GM19099 (cell line): ENCODE measurements around the gene TMEM43.

Source experiments
- POLR2A ChIP-seq: IDR thresholded peaks from 3 replicates; pipeline ENCODE4 v1.6.1; 2011; ENCODE audit warnings: low read depth; ENCODE audit not compliant: insufficient read length; ENCODE audit errors: extremely low read depth

The TMEM43 gene

DNA sequence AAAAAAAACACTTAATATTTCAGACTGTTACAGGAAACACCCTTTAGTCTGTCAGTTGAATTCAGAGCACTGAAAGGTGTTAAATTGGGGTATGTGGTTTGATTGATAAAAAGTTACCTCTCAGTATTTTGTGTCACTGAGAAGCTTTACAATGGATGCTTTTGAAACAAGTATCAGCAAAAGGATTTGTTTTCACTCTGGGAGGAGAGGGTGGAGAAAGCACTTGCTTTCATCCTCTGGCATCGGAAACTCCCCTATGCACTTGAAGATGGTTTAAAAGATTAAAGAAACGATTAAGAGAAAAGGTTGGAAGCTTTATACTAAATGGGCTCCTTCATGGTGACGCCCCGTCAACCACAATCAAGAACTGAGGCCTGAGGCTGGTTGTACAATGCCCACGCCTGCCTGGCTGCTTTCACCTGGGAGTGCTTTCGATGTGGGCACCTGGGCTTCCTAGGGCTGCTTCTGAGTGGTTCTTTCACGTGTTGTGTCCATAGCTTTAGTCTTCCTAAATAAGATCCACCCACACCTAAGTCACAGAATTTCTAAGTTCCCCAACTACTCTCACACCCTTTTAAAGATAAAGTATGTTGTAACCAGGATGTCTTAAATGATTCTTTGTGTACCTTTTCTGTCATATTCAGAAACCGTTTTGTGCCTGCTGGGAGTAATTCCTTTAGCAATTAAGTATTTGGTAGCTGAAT lies 17.9 kb downstream of the TMEM43 start:
- no peak for TF ChIP-seq POLR2A

DNA sequence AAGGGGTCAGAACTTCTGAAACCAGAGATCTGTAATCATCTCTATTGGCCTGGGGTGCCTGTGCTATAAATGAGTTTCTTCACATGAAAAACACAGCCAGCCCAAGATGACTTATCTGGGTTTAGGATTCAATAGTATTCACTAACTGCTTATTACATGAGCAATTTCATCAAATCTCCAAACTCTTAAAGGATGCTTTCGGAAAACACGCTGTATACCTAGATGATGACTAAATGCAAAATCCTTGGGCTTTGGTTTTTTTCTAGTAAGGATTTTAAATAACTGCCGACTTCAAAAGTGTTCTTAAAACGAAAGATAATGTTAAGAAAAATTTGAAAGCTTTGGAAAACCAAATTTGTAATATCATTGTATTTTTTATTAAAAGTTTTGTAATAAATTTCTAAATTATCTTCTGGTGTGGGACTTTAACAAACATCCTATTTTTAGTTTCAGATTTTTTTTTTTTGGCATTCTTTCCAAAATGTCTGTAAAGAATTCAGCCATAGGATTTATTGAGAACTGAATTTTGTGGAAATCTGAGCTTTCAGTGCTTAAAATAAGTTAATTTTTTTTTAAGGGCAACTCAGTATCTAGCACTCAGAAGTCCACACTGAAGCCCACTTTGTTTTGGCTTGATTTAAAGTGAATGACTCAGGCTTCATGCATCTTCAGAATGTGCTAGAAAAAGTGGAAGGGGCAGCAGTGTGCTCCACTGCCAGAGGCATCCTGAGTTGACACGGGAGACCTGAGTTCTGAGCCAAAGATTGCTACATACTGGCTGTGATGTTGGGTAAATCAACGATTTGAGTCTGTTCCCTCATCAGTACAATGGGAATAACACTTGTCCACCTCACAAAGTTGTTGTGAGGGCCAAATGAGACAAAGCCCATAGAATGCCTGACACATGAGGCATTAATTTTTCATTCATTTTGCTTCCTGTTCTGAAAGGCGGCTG lies 18.7 kb downstream of the TMEM43 start:
- TF ChIP-seq POLR2A = no peak

DNA sequence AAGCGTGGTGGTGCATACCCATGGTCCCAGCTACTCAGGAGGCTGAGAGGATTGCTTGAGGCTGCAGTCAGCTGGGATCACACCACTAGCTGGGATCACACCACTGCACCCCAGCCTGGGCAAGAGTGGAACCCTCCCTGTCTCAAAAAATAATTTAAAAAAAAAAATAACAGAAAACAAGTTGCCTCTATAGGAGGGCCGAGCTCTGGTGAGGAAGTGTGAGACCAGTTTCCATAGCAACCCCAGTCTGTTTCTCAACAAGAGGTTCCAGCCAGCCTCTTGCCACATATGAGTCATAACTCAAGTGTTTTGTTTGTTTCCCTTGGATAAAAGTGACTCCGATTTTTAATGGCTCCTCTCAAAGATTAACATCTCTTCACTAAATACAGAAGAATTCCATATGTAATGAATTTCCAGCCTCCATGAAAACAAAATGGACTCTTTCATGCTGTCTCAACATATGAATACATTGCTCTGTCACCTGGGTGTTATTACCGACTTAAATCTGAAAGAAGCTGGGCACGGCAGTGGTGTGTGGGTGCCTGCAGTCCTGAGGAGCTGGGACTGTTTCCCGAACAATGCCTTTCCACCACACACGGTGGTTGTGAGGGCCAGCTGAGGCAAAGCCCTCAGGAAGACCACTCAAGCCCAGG lies 19.7 kb downstream of the TMEM43 start:
- no peak for TF ChIP-seq POLR2A

DNA sequence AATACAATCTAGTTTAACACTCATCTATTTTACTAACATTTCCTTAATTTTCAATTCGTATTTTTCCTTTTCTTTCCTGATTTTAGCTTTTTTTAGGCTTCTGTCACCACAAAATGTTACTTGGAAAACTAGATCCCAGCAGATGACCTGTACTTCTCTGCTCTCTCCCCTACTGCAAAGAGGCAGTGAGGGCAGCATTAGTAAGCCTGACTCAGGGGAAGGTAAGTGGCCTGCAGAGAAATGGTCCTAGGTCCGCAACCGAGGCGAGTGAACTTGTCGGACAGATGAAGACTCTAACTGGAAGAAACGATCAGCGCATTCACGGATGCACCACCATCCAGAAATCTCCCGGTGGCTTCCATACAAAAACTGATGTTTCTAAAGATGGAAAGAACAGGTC lies 20.4 kb downstream of the TMEM43 start:
- no peak for TF ChIP-seq POLR2A

DNA sequence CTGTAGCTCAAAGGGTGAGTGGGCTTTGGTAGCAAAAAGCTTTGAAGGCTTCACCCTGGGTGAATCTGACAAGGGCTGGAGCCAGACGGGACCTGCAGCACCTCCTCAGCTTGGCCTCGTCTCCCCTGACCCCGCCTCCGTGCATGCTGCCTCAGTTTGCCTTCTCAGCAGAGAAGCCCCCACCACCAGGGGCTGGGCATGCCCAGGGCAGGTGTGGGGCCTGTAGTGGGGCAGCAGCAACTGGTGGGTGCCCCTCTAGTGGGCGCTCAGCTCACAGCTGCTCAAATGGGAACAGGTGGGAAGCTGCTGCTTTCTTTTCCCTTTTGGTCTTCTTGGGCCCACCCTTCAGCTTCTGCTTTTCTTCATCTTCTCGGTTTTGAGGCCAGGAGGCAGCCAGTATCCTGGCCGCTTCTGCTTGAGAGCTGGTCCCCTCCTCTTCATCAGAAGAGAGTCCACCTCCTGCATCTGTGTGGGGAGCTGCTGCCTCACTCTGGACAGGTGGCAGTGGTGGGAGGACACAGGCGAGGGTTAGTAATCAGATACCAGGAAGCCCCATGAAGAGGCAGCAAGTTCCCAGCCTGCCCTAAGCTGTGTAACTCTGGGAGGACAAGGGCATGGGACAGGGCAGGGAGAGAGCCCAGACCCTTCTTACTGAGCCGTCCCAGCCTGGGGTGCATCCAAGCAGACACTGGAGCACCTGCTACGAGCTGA lies 21.0 kb downstream of the TMEM43 start:
- no peak for TF ChIP-seq POLR2A

DNA sequence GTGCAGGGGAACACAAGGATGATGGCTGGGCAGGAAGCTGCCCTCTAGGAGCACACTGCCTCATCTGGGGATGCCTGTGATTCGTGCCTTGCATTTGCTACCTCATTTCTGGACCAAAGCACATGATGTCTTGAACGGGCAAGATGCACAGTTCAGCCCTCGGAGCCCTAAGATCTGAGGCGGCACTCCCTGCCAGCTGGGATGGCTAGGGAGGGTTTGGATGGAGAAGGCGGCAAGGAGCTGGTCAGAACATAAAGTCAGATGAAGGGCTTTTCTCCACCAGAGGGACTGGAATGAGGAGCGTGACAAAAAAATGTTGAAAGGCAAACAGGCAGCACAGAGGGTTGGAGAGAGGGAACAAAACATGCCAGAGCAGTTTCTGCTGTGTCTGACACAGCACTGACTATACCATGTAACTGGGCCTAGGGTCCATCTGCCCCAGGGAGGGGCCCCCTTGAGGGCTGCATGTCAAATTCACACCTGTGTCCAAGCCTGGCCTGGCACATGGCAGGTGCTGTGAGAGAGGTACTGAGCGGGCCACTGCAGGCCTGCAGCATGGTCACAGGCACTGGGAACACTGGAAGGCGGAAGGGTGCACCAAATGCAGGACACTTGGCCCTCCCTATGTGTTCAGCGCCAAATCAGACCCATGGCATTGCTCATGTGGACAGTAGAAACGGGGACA lies 21.7 kb downstream of the TMEM43 start:
- no peak for TF ChIP-seq POLR2A

DNA sequence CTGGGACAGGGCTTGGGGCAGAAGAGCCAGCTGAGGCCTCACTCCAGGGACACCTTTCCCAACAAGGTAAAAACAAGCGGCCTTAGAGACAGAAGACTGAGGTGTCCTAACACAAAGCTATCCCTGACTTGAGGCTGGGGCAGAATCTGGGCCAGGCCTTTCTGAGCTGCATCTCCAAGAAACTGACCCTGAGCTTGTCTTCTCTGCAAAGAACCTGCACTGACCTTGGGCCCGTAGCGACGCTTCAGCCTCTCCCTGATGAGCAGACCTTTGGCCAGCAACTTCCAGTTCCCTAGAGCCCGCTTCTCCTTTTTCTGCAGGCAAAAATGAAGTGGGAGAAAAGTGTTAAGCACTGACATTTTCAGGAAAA lies 22.2 kb downstream of the TMEM43 start:
- no peak for TF ChIP-seq POLR2A

DNA sequence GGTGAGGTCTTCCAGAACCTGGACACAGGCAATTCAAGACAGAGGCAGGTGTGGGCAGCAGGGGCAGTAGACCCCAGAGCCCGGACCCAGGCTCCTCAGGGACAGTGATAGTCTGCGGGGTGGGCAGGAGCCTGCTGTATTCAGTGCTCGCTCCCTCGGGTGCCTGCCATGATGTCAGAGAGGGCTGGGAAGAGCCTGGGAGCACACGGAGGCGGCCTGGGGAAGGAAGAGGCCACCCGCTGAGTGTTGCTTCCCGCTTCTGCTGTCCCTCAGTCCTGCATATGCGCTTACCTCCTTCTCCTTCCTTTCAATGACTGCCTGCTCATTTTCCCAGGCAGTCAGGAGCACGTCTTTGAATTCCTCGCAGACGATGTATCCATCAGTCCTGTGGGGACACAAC lies 22.8 kb downstream of the TMEM43 start:
- TF ChIP-seq POLR2A = no peak

DNA sequence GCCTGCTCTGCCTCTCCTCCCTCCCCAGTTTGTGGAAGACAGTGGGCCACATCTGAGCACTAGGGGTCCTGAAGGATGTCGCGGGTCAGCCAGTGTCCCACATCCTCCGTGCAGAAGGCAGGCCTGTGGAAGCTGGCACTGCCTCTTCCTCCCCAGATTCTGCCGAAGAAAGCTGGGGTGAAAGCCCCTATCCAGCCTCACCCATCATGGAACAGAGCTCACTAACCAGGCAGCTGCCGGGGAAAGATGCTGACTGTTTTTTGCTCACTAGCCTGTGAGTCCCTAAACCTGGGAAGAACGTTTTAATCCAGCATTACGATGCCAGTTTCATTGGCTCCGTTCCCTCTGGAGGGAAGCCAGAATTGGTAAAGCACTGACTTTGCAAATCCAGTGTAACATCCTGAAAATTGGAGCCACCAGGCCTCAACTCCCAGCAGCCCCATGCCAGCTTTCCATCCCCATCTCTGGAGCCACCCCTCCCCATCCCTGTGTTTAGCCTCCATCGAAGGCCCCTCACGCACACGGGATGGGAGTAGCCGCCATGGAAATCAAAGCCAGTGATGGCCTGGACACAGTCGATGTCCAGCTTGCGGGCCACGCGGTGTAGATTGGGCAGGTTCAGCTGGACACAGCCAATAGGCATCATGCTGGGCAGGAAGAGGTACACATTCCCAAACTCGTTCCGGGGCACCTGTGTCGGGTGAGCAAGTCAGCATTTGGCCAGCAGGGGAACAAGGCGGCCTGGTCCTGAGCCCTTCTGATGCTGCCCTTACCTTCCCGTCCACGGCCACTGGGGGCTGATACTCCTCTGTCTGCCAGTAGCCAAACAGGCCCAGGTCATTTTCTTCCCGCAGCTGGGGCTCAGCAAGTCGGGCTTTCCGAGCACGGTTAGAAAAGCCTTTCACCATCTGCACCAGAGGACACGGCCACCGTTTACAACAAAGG lies 23.5 kb downstream of the TMEM43 start:
- TF ChIP-seq POLR2A = no peak

DNA sequence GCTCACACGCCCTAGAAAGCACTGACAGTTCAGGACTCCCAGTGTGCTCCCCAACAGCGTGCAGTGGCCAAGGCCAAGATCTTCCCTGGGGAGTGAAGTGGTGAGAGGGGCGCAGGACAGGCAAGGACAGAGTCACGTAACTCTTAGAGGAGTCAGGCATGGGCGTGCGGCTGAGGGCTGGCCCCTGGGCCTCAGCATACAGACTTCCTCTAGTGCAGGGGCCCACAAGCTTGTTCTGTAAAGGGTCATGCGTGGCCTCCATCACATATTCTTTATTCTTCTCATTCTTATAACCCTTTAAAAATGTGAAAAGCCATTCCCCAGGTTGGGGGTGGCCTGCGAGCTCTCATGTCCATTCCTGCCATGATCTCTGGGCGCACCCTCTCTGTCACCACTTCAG lies 25.2 kb downstream of the TMEM43 start:
- TF ChIP-seq POLR2A = no peak

DNA sequence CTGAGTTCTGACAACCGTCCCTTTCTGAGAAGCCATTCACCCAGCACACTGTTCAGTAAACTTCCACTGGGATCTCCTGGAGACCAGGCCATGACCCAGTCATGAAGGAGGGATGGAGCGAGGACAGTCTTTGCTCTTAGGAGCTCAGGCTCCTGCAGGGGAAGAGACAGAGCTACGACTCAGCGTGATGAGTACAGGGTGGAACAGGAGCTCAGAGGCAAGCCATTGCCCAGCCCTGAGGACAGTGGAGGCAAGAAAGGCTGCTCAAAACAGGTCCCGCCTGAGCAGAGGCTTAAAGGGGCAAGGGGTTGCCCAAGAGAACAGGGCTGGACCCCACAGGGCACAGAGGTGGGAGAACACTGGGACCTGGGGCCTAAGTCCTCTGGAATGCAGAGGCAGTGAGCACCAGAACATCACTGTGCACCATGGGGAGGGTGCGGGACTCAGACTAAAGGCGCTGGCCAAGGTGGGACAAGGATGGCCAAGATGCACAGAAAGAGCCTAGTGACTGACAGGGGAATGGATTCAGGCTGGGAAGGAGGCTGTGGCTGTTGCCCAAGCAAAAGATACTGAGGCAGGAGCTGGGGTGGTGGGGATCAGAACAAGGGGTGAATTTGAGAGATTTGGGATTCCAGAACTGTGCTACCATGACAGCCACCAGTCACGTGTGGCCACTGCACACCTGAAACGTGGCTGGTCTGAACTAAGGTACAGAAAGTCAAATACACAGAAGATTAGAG lies 25.8 kb downstream of the TMEM43 start:
- no peak for TF ChIP-seq POLR2A

DNA sequence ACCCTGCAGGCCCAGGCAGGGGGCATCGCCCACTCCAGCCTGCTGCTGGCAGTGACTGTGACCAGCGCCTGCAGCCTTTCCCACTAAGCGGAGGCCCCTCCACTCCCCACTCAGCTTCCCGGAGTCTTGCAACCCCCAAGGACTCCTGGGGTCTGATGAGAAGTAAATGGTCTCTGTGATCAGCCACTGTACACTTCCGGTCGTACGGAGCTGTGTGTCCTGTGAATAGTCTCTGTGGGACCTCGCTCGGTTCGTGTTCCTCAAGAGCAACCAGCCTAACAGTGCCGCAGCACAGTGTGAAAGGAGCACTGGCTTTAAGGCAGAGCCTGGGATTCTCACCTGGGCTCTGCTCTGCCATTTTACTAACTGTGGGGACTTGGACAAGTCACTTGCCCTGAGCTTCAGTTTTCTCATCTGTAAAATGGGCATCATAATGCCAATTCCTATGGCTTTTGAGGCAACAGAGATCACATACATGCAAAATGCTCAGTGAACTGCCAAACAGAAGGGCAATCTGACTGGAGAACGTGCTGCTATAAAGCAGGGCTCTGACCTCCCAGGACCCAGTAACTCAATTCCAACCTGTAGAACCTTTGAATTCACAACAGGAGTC lies 26.7 kb downstream of the TMEM43 start:
- TF ChIP-seq POLR2A = no peak

DNA sequence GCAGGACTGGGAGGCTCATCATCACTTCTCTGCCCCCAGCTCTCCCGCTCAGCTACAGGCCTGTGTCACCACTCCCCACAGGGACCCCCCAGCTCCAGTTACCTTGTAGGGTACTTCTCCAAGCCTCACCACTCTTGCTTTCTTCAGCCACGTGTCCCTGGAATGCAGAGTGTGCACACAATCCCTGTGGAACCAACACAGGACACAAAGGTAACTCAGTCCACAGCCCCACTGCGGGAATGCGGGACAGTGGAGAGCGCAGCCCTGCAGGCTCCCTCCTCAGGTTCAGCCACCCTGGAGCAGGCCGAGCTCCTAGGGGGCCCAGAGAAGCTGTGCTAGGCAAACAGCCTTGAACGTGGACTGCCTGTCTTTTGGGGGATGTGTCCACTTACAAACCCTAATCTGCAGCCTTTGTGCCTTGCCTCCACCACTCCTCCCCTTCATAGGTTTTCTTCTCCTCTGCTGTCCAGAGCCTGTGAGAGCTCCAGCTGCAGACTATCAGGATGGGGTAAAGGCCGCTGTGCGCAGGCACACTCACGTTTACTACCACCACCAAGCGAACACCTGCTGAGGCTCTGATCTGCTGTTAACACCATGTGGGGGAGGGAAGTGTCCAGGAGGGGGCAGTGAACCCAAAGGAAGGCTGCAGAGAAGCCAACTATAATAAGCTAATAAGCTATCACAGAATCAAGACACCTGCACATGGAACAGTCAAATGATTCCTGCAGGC lies 27.5 kb downstream of the TMEM43 start:
- TF ChIP-seq POLR2A = no peak
